ENCODE results near the gene PAX2. TPM values are rescaled to one million over a fixed set of nuclear protein-coding genes. Genes with fewer than 3 reads are reported as not detected.

The PAX2 gene
- total and polyA plus RNA-seq, 2 of the 13 experiments (the other 11 are each of a cell fraction or from before 2014, with no cell fraction given) = not detected

DNA sequence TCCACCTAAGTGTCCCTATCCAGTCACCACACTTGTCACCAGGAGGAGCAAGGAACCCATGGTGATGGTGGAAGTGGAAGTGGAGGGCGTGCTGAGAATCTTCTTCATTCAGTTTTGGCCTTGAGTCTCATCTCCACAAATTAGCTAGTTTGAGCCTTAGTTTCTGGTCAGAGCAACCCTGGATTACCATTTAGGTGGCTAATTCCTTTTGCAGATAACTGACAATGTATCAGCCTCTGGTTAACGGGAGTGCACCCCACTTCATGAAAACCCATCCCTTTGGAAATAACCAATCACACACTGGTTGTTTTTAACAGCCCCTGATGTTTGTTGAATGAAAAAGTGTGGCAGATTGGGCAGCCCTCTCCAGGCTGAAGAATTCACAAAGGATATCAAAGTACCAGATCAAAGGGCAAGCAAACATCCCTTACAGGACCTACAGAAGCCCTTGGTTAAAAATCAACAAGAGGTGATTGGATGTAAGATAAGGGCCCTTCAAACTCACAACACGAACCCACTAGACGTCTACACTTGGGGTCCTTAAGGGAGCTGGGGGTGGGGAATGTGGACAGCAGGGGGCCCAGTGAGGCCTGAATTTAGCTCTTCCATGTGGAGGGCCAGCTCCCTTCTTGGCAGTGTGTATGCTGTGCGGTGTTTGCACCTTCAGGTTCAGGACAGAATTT is 130.2 kb downstream of the PAX2 start (continued):
- TF ChIP-seq SIX1 (CRISPR knock-in tag; IDR thresholded peaks at IDR 0.05; ENCODE audit: borderline replicate concordance) (peak; percentile 78; the same call in 1 of the 2 replicates), ZNF563 (CRISPR knock-in tag; IDR thresholded peaks at IDR 0.05) (no peak), ZNF251 (CRISPR knock-in tag; IDR thresholded peaks at IDR 0.05) (no peak), MATR3 (CRISPR knock-in tag; IDR thresholded peaks at IDR 0.05) (no peak), ZNF891 (CRISPR knock-in tag; IDR thresholded peaks at IDR 0.05) (no peak), ZNF235 (CRISPR knock-in tag; IDR thresholded peaks at IDR 0.05; ENCODE audit: borderline replicate concordance) (no peak), ZFX (CRISPR knock-in tag; IDR thresholded peaks at IDR 0.05; ENCODE audit: low read depth) (peak; percentile 59), ZNF709 (CRISPR knock-in tag; IDR thresholded peaks at IDR 0.05) (no peak), SOX13 (IDR thresholded peaks at IDR 0.05) (no peak), SOX13 (CRISPR knock-in tag; conservative IDR thresholded peaks at IDR 0.05 in 1 of 2, IDR thresholded peaks at IDR 0.05 in 1 of 2) (peak in 1 of 2 experiments; percentile 80; a peak in 2 of 4 replicates), ESRRA (CRISPR knock-in tag; IDR thresholded peaks at IDR 0.05; ENCODE audit: low read depth) (no peak), KMT2B (CRISPR knock-in tag; IDR thresholded peaks at IDR 0.05) (no peak), ZNF598 (CRISPR knock-in tag; IDR thresholded peaks at IDR 0.05; ENCODE audit: borderline replicate concordance) (no peak), REL (CRISPR knock-in tag; conservative IDR thresholded peaks at IDR 0.05) (no peak), ZNF703 (CRISPR knock-in tag; IDR thresholded peaks at IDR 0.05; ENCODE audit: borderline replicate concordance) (no peak), HCFC1 (IDR thresholded peaks at IDR 0.05; ENCODE audit: low read depth, low read length) (no peak), SRY (CRISPR knock-in tag; IDR thresholded peaks at IDR 0.05) (no peak), ARNT2 (CRISPR knock-in tag; IDR thresholded peaks at IDR 0.05; ENCODE audit: low read depth) (no peak), KDM1A (CRISPR knock-in tag; IDR thresholded peaks at IDR 0.05) (no peak; the same call in 1 of the 2 replicates)

Data from HepG2 (cell line).